MM.1S (cell line): ENCODE data around the gene MSANTD1.

Source experiments
- CTCF ChIP-seq: fragments of 300-600 bp; sonication (generic); IDR thresholded peaks from 2 replicates; pipeline ENCODE4 v1.5.1; 2016; ENCODE audit warnings: antibody characterized with exemption, low read length, mixed read lengths
- EZH2 ChIP-seq: fragments of 300-600 bp; sonication (generic); optimal IDR thresholded peaks from 2 replicates; pipeline ENCODE3; 2017; ENCODE audit warnings: low read depth, mild to moderate bottlenecking, antibody characterized with exemption, low read length, mixed read lengths

GRCh38 chr4:3207531-3208037 lies 41.4 kb upstream of the MSANTD1 start:
- no peak for TF ChIP-seq EZH2
- no peak for TF ChIP-seq CTCF
